GM19035 (cell line): ENCODE results near the gene SS18L1.

Experiments
- ATAC-seq: cut with Tn5 transposase; IDR thresholded peaks from one replicate; pipeline ENCODE4 v1.9.1; 2021; ENCODE audit not compliant: unreplicated experiment

Gene SS18L1

GRCh38 chr20:62222972-62223371 lies 79.4 kb downstream of the SS18L1 start:
- ATAC-seq = no peak

- no peak for ATAC-seq
These were observed 80.0 kb downstream of the SS18L1 start for GRCh38 chr20:62223571-62223970.

DNA sequence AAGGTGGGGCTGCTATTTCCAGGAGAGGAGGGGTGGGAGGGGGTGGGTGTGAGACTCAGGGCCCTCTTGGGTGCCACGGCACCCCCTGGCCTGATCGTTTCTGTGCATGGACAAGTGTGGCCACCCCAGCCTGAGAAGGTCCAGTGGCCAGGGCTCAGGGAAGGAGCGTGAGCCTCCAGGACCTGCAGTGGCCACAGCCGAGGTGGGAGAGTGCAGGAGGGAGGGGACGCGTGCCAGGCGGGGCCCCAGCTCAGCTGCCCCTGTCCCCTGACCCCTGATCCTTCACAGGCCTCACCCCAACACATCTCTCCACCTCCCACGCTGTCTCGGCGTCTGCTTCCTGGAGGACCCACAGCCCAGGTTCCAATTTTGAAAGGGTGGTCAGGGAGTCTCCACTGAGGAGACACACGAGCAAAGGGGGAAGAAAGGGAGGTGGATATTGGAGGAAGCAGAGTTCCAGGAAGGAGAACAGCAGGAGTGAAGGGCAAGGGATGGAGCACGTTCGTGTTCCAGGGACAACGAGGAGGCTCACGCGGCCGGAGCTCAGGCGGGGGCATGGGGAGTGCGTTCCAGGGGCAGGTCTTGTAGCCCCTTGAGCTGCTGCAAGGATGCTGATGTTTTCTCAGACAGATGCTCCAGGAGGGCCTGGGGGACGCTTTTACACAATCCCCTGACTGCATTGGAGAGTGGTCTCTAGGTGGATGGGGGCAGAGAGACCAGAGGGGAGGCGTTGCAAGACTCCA lies 80.7 kb downstream of the SS18L1 start:
- no peak for ATAC-seq

DNA sequence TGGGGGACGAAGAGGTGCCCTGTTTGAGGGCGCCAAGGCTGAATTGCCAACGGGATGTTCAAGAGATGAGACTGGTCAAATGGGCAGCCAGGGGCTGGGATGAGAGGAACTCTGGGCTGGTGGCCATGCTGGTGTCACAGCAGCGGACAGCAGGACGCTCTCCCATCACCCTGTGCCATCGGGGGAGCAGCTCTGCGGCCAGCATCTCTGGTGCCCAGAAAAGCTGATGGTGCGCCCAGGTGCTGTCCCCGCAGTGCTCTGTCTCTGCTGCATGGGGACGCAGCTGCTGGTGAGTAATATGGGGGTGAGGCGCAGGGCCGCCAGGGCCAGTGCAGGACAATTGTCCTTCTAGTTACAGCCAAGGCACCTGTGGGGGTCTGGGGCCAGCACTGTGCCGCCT lies 81.5 kb downstream of the SS18L1 start:
- ATAC-seq = no peak

GRCh38 chr20:62225820-62226635 lies 82.5 kb downstream of the SS18L1 start:
- no peak for ATAC-seq

- no peak for ATAC-seq
These were observed 83.4 kb downstream of the SS18L1 start for GRCh38 chr20:62226707-62227590.

GRCh38 chr20:62227591-62227976 lies 84.0 kb downstream of the SS18L1 start:
- no peak for ATAC-seq

DNA sequence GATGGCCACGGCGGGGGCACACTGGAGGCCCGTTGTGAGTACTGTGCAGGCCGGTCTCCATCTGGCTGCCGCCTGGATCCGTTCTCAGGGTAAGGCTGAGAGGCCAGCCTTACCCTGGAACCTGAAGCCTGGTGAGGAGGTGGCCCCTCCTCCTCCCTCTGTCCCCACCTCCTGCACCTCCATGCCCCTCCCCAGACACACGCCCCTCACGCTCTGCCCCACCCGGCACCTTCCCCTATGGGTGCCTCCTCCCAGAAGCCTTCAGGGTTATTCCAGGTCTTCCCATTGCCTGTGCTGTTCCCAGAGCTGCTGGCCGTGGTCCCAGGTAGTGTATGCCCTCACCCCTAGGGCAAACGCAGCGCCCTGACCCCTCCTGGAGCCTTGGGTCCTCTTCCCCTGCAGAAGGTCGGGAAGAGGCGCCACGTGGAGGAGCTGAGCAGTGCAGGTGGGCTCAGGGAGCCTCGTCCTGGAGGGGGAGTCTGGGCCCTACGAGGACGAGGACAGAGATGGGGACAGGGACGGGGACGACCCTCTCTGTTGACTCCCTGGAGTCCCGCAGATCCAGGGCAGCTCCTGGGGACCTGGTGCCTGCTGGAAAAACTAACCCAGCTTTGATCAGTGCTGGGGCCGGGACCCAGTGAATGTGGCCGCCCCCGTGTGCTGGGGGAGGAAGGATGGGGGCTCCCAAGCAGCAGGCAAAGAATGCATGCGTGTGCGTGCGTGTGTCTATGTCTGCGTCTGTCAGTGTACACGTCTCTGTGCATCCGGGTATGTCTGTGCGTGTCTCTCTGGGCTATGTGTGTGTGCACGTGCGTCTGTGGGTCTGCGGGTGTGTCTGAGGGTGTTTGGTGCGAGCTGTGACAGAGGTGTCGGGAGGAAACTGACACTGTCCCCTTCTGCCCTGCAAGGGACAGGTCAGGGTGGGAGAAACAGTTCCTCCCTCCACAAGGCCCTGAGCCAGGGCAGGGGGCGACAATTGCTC lies 84.7 kb downstream of the SS18L1 start:
- no peak for ATAC-seq

- ATAC-seq = no peak
These were observed 85.5 kb downstream of the SS18L1 start for GRCh38 chr20:62228982-62229545.

- ATAC-seq = no peak
These were observed 86.1 kb downstream of the SS18L1 start for GRCh38 chr20:62229667-62230066.

DNA sequence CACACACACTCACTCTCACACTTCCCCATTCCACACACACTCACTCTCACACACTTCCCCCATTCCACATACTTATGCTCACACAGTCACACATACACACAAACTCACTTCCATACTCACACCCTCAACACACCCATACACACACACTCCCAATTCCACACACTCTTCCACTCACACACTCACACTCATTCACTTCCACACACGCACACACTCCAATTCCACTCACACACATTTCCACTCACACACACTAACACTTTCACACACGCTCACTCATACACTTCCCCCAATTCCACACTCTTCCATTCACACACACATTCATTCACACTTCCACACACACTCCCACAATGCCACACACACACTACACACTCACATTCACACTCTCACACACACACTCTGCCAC lies 86.7 kb downstream of the SS18L1 start:
- no peak for ATAC-seq

GRCh38 chr20:62230696-62231095 lies 87.1 kb downstream of the SS18L1 start:
- ATAC-seq = no peak

- no peak for ATAC-seq
These were observed 87.7 kb downstream of the SS18L1 start for GRCh38 chr20:62231292-62231691.
